LNCaP clone FGC (cell line): ENCODE data around the gene GLIS1.

Experiments used
- DNase-seq: peaks from one replicate; pipeline ENCODE4 v3.0.0-alpha.2; 2011; ENCODE audit warnings: low read depth
- H3K4me3 ChIP-seq: 2 replicates; pipeline ENCODE4 v1.5.1; 2011; ENCODE audit warnings: mild to moderate bottlenecking, low read depth, low read length, control low read depth
- CTCF ChIP-seq: IDR thresholded peaks from 2 replicates; pipeline ENCODE4 v1.5.1; 2012; ENCODE audit warnings: mild to moderate bottlenecking; ENCODE audit not compliant: control insufficient read depth, insufficient read depth; ENCODE audit errors: extremely low read depth

Gene GLIS1

GRCh38 chr1:53583021-53583867 is 155.7 kb downstream of the GLIS1 start:
- H3K4me3 ChIP-seq: no peak overlapping the region
- no peak for TF ChIP-seq CTCF
- DNase-seq: no peak

DNA sequence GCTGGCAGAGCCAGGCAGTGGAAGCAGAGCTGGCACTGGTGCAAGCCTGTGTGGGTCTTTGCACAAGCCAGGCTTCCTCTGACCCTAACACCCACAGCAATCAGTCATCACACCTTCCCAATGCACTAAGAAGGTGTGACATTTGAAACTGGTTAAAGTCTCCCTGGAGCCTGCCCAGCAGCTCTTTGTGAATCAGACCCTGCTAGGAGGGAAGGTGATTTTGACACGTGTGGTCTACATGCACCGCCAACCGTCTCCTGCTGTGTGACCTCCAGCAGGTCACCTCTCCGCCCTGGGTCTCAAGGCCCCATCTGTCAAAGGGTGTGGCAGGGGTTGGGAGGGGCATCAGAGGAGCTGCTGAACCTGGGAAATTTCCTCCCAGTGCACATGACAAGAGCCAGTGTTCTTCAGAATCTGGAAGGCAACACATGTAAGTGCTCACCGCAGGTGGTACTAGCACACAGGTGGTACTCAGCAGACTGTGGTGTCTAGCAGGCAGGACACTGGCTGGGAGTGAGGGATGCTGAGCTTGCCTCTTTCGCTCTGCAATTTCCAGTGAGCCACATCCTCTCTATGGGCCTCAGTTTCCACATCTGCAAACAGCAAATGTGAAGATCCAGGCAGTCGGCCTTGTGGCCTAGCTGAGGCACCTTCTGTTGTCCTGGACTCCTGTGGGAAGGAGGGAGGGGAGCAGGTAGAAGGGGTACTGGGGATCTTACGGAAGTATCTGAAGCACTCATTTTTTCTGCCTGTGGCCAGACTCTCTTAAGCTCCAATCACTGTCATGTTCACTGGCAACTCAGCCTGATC is 156.5 kb downstream of the GLIS1 start:
- no peak overlapping the region for H3K4me3 ChIP-seq
- no peak for TF ChIP-seq CTCF
- no peak for DNase-seq

DNA sequence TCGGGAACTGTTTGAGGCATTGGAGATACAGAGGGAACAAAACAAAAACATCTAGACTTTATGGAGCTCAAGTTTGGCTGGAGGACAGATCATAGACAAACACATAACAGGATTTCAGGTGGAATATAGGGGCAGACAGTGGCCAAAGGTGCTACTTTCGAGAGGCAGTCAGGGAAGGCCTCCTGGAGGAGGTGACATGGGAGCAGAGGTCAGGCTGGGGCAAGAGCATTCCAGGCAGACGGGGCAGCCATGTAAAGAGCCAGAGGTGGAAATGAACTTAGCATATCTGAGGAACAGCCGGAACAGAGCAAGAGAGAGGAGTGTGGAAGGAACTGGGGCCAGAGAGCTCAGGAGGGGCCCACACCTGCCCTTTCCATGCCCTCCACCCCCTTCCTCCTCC is 157.5 kb downstream of the GLIS1 start:
- no peak for TF ChIP-seq CTCF
- DNase-seq: no peak
- no peak overlapping the region for H3K4me3 ChIP-seq

DNA sequence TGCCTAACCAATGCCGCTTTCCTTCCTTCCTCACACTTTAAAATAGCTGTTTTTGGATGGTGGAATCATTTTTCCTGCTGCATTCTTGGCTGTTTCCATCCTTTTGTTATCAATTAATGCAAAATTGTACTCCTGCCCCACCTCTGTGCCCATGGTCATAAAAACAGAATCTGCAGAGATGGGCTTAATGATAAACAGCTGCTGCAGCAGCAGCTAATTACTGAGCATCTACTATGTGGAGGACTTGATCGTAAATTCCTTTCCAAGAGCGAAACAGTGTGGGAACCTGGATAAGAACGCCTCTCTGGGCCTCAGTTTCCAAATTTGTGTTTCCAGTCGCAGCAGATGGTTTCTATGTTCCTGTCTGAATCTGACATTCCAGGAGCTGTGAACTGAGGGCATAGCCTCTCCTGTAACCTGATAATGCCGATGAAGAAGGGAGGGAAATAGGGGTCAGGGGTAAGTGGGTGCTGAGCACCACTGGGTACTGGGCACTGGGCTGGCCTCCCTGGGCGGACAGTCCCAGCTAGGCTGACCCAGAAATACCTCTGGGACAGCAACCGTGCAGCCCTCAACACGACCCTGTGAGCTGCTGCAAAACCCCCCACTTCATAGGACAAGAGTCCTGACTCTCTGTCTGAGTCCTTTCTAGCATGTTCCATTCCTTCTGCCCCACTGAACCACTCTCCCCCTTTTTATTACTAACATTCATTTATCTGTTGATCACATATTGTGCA is 158.1 kb downstream of the GLIS1 start:
- H3K4me3 ChIP-seq: no peak overlapping the region
- no peak for DNase-seq
- no peak for TF ChIP-seq CTCF

DNA sequence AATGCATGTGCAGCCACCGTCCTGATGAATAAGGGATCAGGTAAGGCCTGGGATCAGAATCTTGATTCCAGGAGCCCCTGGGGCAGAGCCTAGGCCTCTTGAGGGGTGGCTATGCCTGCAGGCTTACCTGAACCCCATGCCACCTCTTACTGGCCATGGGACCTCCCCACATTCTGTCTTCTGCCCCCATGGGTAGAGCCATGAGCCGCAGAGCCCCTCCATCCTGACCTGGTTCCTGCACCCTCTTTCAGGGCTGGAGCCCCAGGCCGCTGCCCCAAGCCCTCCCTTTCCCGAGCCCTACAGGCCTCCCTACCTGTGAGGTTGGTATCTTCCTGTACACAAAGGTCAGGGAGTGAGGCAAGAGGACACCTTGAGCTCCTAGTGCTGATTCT is 159.0 kb downstream of the GLIS1 start:
- no peak overlapping the region for H3K4me3 ChIP-seq
- DNase-seq: no peak
- TF ChIP-seq CTCF: no peak

GRCh38 chr1:53579221-53580008 is 159.5 kb downstream of the GLIS1 start:
- no peak for TF ChIP-seq CTCF
- DNase-seq: no peak
- no peak overlapping the region for H3K4me3 ChIP-seq
